GM19467 (cell line): ENCODE results near the gene EYA2.

Source experiments
- ATAC-seq: cut with Tn5 transposase; IDR thresholded peaks from one replicate; pipeline ENCODE4 v1.9.1; 2021; ENCODE audit warnings: mild to moderate bottlenecking, moderate library complexity; ENCODE audit not compliant: unreplicated experiment

The EYA2 gene

GRCh38 chr20:47031004-47031403, 136.4 kb downstream of the EYA2 start:
- ATAC-seq: no peak

GRCh38 chr20:47031821-47032220, 137.2 kb downstream of the EYA2 start:
- no peak for ATAC-seq

- no peak for ATAC-seq
These were observed 138.4 kb downstream of the EYA2 start for GRCh38 chr20:47032933-47033578.

- no peak for ATAC-seq
These were observed 139.0 kb downstream of the EYA2 start for GRCh38 chr20:47033665-47034064.

- ATAC-seq: no peak
These were observed 140.5 kb downstream of the EYA2 start for GRCh38 chr20:47035026-47035590.

GRCh38 chr20:47036091-47036870, 141.6 kb downstream of the EYA2 start:
- no peak for ATAC-seq

GRCh38 chr20:47038566-47039560, 144.2 kb downstream of the EYA2 start:
- no peak for ATAC-seq

- ATAC-seq: no peak
These were observed 146.0 kb downstream of the EYA2 start for GRCh38 chr20:47040506-47041125.

- no peak for ATAC-seq
These were observed 146.8 kb downstream of the EYA2 start for GRCh38 chr20:47041396-47041899.

- ATAC-seq: no peak
These were observed 147.8 kb downstream of the EYA2 start for GRCh38 chr20:47042464-47042863.

GRCh38 chr20:47043086-47043485, 148.4 kb downstream of the EYA2 start:
- no peak for ATAC-seq

- no peak for ATAC-seq
These were observed 150.3 kb downstream of the EYA2 start for GRCh38 chr20:47044938-47045337.

GRCh38 chr20:47048054-47048453, 153.4 kb downstream of the EYA2 start:
- ATAC-seq: no peak

- ATAC-seq: no peak
These were observed 155.1 kb downstream of the EYA2 start for GRCh38 chr20:47049771-47050170.

GRCh38 chr20:47050996-47051395, 156.4 kb downstream of the EYA2 start:
- no peak for ATAC-seq

- ATAC-seq: no peak
These were observed 157.4 kb downstream of the EYA2 start for GRCh38 chr20:47051936-47052526.

- no peak for ATAC-seq
These were observed 159.9 kb downstream of the EYA2 start for GRCh38 chr20:47054506-47054905.

- no peak for ATAC-seq
These were observed 160.3 kb downstream of the EYA2 start for GRCh38 chr20:47054945-47055344.

GRCh38 chr20:47055699-47056369, 161.2 kb downstream of the EYA2 start:
- ATAC-seq: no peak
